ENCODE results near the gene IVD. TPM values are rescaled to one million over a fixed set of nuclear protein-coding genes. Genes with fewer than 3 reads are reported as not detected.

The IVD gene
- total RNA-seq, 1 donor from 2014 or later = 44.3 TPM

DNA sequence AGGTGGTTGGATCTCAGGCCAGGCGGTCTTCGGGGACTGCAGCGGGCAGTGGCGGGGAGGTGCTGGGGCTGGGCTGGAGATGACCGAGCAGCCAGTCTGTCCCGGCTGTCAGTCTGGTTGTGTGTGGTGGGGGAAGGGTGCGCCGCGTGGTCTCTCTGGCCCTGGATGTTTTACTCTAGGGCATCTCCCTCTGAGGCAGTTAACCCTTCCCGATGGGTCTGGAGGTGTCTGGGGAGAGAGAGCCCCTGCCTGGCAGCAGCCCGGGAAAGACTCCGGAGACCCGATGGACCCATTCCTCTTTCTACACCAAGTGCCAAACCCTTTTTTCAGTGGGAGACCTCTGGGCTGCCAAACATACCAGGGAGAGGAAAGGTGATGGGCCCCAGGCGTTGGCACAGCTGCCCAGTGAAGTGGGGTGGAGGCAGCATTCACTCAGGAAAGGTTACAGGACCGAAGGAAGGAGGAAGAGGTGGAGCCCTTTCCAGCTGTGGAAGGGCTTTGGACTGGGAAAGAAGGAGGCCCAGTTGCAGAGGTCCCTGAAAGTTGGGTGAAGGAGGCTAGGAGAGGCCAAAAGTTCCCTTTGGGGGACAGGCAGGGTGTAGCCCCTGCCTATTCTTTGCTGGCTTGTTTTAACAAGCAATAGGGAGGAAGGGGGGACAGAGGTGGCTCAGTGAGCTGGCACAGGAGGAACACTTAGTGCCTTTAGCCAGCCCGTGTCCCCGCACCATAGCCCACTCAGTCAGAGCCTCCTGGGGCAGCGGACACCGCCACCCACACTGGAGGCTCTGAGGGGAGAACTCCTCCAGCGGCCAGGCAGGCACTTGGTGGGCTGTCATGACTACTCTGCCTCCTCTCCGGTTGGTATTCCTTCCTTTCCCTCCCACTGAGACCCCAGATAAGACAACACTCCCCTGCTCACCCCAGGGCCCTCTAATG, 32.4 kb downstream of the IVD start:
- DNase-seq = no peak
- H3K9me3 Mint-ChIP-seq (ENCODE audit: unreplicated experiment) = peaks cover 9% of the 10 kb centered on the region
- no peaks in the 10 kb centered on the region for H3K36me3 Mint-ChIP-seq (ENCODE audit: unreplicated experiment)
- peak overlapping the region; percentile 48 for H3K27ac Mint-ChIP-seq (ENCODE audit: unreplicated experiment)
- no peak for TF ChIP-seq CTCF (IDR thresholded peaks at IDR 0.05; ENCODE audit: partially characterized antibody, unreplicated experiment)
- H3K4me3 Mint-ChIP-seq (ENCODE audit: unreplicated experiment) = peak overlapping the region; percentile 68
- peaks cover 7% of the 10 kb centered on the region for H3K27me3 Mint-ChIP-seq (ENCODE audit: unreplicated experiment)
- peaks cover 15% of the 10 kb centered on the region for H3K4me1 Mint-ChIP-seq (ENCODE audit: low read depth, unreplicated experiment)

DNA sequence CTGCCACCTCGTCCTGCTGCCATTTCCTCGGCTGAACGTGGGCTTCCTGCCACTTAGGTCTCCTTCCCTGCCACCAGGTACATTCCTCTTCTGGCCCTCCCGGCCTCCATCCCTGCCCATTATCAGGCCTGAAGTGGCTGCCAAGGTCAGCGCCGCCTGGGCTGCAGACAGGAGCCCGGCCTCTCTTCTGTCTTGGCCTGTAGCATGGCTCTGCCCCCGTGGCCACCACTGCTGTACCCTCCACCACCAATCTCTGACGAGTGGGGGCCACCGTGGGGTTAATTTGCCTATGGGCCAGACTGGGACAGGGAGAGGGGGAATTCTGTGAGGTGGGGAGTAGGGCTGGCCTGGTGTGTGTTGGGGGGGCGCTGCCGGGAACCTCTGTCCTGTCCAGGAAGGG, 33.1 kb downstream of the IVD start:
- no peak for TF ChIP-seq CTCF (IDR thresholded peaks at IDR 0.05; ENCODE audit: partially characterized antibody, unreplicated experiment)
- peak overlapping the region; percentile 97 for H3K4me3 Mint-ChIP-seq (ENCODE audit: unreplicated experiment)
- H3K27ac Mint-ChIP-seq (ENCODE audit: unreplicated experiment) = no peak overlapping the region
- peaks cover 9% of the 10 kb centered on the region for H3K9me3 Mint-ChIP-seq (ENCODE audit: unreplicated experiment)
- no peaks in the 10 kb centered on the region for H3K36me3 Mint-ChIP-seq (ENCODE audit: unreplicated experiment)
- no peak for DNase-seq
- peaks cover 22% of the 10 kb centered on the region for H3K4me1 Mint-ChIP-seq (ENCODE audit: low read depth, unreplicated experiment)
- peaks cover 7% of the 10 kb centered on the region for H3K27me3 Mint-ChIP-seq (ENCODE audit: unreplicated experiment)

GRCh38 chr15:40439461-40439959, 33.9 kb downstream of the IVD start:
- H3K27ac Mint-ChIP-seq (ENCODE audit: unreplicated experiment) = peak overlapping the region; percentile 91
- peak overlapping the region; percentile 97 for H3K4me3 Mint-ChIP-seq (ENCODE audit: unreplicated experiment)
- no peaks in the 10 kb centered on the region for H3K36me3 Mint-ChIP-seq (ENCODE audit: unreplicated experiment)

DNA sequence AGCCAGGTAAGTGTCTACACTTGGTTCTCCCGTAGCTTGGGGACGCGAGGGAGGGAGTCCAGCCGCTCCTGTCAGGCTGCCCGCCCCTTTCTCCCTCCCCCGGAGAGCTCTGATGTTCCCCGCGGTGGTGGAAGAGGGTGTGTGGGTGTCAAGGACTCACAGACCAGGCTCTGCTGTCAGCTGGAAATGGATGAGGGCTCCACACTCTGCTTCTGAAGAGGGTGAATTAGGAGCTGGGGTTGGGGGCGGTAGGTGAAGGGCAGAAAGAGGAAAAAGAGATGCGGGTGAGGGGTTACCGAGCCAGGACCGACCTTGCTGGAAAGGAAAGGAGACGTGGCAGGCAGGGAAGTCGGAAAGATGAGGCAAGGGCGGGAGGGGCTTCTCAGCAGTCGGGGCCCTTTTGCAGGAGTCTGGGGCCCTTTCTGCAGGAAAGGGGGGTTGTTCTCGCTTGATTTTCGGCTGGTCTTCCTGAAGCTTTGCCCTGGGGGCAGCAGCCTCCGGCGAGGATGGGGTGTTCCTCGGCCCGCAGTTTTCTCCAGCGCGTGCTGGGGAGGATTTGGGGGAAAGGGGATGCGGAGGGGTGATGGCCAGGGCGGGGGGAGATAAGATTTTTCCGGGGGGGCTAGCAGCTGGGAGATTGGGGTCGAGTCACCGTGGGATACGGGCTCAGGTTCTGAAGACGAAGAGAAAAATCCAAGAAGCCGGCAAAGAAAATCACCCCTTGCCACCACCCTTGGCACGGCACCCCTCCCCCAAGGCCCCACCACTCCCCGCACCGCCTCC, 34.6 kb downstream of the IVD start:
- Mint-ChIP-seq H3K27ac (ENCODE audit: unreplicated experiment) (peak overlapping the region; percentile 91), H3K4me1 (ENCODE audit: low read depth, unreplicated experiment) (peaks cover 33% of the 10 kb centered on the region), H3K36me3 (ENCODE audit: unreplicated experiment) (no peaks in the 10 kb centered on the region), H3K27me3 (ENCODE audit: unreplicated experiment) (peaks cover 7% of the 10 kb centered on the region), H3K4me3 (ENCODE audit: unreplicated experiment) (peak overlapping the region; percentile 97), H3K9me3 (ENCODE audit: unreplicated experiment) (peaks cover 9% of the 10 kb centered on the region)
- DNase-seq = peak; percentile 50
- TF ChIP-seq CTCF (IDR thresholded peaks at IDR 0.05; ENCODE audit: partially characterized antibody, unreplicated experiment) = no peak

More at GRCh38 chr15:40439461-40439959, 33.9 kb downstream of the IVD start:
- peaks cover 29% of the 10 kb centered on the region for H3K4me1 Mint-ChIP-seq (ENCODE audit: low read depth, unreplicated experiment)
- H3K9me3 Mint-ChIP-seq (ENCODE audit: unreplicated experiment) = peaks cover 9% of the 10 kb centered on the region
- peaks cover 7% of the 10 kb centered on the region for H3K27me3 Mint-ChIP-seq (ENCODE audit: unreplicated experiment)
- peak; percentile 44 for DNase-seq
- no peak for TF ChIP-seq CTCF (IDR thresholded peaks at IDR 0.05; ENCODE audit: partially characterized antibody, unreplicated experiment)
